Measurements from ENCODE around the gene TNFRSF13B.
"Not testable (repeated sequence)": the region's sequence is repeated elsewhere in the genome, so short reads cannot be mapped to it uniquely, and the experiment has no call there.

DNA sequence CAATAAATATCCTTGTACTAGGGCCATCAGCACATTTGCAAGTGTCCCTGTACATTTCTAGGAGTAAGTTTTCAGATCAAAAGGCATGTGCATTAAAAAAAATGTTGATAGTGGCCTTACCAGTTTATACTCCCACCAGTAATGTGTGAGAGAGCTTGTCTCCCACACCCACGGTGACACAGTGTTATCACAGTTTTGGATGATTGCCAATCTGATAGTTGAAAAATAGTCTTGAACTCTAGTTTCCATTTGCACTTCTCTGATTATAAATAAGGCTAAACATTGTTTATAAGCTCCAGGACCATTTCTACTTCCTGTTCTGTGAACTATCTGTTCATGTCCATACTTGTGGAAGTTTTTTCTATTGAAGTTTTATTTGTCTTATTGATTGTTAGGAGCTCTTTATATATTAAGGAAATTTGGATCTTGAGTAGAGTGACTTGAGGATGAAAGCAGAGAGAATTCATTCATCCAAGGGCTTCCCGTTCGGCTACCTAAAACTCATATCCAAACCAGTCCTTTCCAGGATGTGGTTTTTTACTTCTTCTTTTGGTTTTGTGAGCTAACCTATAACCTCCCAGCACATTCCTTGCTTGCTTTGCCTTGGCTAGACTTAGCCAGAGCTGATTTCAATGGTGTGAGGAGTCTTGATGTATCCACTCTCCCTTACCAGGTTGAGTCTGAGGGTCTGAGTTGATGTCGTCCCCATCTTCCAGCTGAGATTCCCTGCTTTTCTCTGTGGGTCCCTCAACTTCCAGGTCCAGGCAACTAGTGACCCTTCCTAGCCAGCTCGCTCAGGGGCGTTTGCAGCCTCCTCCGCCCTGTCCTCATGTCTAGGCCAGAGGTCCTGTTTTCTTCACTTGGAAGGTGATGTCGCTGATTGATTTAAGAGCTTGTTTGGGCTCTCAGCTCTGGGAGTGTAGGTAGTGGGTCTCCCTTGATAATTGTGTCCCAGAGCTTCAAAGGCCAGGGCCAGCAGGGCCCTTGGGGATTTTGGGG lies 44.6 kb upstream of the TNFRSF13B start:
- TF ChIP-seq, protein P1, sequence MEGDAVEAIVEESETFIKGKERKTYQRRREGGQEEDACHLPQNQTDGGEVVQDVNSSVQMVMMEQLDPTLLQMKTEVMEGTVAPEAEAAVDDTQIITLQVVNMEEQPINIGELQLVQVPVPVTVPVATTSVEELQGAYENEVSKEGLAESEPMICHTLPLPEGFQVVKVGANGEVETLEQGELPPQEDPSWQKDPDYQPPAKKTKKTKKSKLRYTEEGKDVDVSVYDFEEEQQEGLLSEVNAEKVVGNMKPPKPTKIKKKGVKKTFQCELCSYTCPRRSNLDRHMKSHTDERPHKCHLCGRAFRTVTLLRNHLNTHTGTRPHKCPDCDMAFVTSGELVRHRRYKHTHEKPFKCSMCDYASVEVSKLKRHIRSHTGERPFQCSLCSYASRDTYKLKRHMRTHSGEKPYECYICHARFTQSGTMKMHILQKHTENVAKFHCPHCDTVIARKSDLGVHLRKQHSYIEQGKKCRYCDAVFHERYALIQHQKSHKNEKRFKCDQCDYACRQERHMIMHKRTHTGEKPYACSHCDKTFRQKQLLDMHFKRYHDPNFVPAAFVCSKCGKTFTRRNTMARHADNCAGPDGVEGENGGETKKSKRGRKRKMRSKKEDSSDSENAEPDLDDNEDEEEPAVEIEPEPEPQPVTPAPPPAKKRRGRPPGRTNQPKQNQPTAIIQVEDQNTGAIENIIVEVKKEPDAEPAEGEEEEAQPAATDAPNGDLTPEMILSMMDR (IDR thresholded peaks at IDR 0.05; ENCODE audit: low read length), result not testable (repeated sequence)
- not testable (repeated sequence) for TF ChIP-seq EZH2 (IDR thresholded peaks at IDR 0.05; ENCODE audit: borderline replicate concordance, low read length)
